Kidney (tissue), 14 donors: ENCODE measurements around the gene SLC7A6. TPM values are rescaled to one million over a fixed set of nuclear protein-coding genes. Genes with fewer than 3 reads are reported as not detected.

ENCODE experiments used
- DNase-seq, 5 donors: peaks; one replicate each; pipeline ENCODE4 v3.0.0-alpha.2; 2013 to 2020
- FAIRE-seq: peaks from 2 replicates; lab custom pipeline; 2012; peaks lifted over from hg19 to GRCh38; lab: Jason Lieb, UNC
- H3K27ac ChIP-seq, 2 donors: one replicate each; pipeline ENCODE4 v1.7.0; 2013; ENCODE audit warnings: low read depth in 2 of 2, low read length in 2 of 2, inconsistent platforms in 1 of 2
- H3K27me3 ChIP-seq: one replicate; pipeline ENCODE4 v1.7.1; 2013; ENCODE audit warnings: low read length, inconsistent platforms; ENCODE audit not compliant: control insufficient read depth, insufficient read depth
- H3K36me3 ChIP-seq, 3 donors: one replicate each; pipeline versions ENCODE4 v1.7.0 to v1.7.1; 2013; ENCODE audit warnings: low read length in 3 of 3, control low read depth in 1 of 3, inconsistent platforms in 1 of 3; ENCODE audit not compliant: insufficient read depth in 3 of 3, control insufficient read depth in 2 of 3
- H3K4me1 ChIP-seq, 3 donors: one replicate each; pipeline versions ENCODE4 v1.7.0 to v1.7.1; 2013; ENCODE audit warnings: low read length in 3 of 3, inconsistent platforms in 1 of 3, low read depth in 1 of 3; ENCODE audit not compliant: control insufficient read depth in 2 of 3, insufficient read depth in 2 of 3
- H3K4me3 ChIP-seq, 3 donors: one replicate each; pipeline versions ENCODE4 v1.7.0 to v1.8.1; 2013; ENCODE audit warnings: low read length in 3 of 3, control low read depth in 1 of 3, inconsistent platforms in 1 of 3
- H3K9ac ChIP-seq, 3 donors: one replicate each; pipeline versions ENCODE4 v1.7.0 to v1.7.1; 2013; ENCODE audit warnings: low read length in 3 of 3, control low read depth in 1 of 3, inconsistent platforms in 1 of 3
- H3K9me3 ChIP-seq, 3 donors: one replicate each; pipeline versions ENCODE4 v1.7.0 to v1.7.1; 2013; ENCODE audit warnings: low read length in 3 of 3, control low read depth in 1 of 3, inconsistent platforms in 1 of 3; ENCODE audit not compliant: control insufficient read depth in 2 of 3, insufficient read depth in 1 of 3
- CTCF ChIP-seq: IDR thresholded peaks from 3 replicates; pipeline ENCODE4 v1.5.1; 2012; ENCODE audit warnings: mild to moderate bottlenecking, moderate library complexity, borderline replicate concordance; ENCODE audit not compliant: insufficient read depth; ENCODE audit errors: extremely low read depth
- intact Hi-C: fragments of 100-400 bp; cut with DNase I; formaldehyde crosslinking; loops from one replicate; pipeline ENCODE4 v1.11.1; 2022
- polyA plus RNA-seq: library from polyadenylated mRNA; stranded (reverse); fragments of 350-450 nt; fragmentation: Illumina TruSeq; extraction: RNeasy Lipid Tissue Mini Kit (QIAGEN cat#74804); gene quantifications from one replicate; pipeline ENCODE4 v1.2.3, GENCODE V29; 2014; ENCODE audit warnings: low read depth, low replicate concordance; ENCODE audit not compliant: insufficient read depth
- total RNA-seq: library from RNA; stranded (reverse); fragmentation: NEBNext Ultra II Directional; extraction: Animal tissue kit (Norgen Biotek cat#: 25700); gene quantifications from one replicate; pipeline ENCODE4 v1.2.1, GENCODE V29; 2021
- donor health status: control.
- donor health status: control.
- donor health status: control.
- donor health status: control.
- donor health status: control.
- donor health status: DM: yes; HTN: yes; CAD: no.
- donor health status: Normal renal cell carcinoma (clear cell type).

SLC7A6 gene
- total and polyA plus RNA-seq, 2 donors from 2014 or later, result 5.0 to 24.0 TPM

DNA sequence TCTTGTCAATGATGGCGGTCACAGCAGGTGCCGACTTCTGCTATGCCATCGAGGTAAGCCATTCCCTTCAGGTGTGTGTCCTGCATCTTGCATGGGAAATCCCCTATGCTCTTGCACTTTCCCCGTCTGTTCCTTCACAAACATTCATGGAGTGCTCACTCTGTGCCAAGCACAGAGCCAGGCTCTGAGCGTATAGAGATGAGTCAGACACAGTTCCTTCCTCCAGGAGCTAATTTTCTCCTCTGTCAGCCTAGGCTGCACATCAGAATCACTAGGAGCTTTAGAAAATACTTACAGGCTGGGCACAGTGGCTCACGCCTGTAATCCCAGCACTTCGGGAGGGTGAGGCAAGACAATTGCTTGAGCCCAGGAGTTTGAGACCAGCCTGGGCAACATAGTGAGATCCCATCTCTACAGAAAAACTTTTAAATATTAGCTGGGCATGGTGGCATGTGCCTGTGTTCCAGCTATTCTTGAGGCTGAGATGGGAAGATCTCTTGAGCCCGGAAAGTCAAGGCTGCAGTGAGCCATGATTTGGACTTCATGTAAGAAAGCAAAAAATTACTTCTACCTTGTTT, 60.5 kb downstream of the SLC7A6 start:
- intact Hi-C loops, result loop anchor here (5.0 kb wide), 1 partner anchor 83 kb away; no protein-coding TSS in a partner anchor
- no peak overlapping the region for H3K4me3 ChIP-seq
- no peak overlapping the region for H3K9ac ChIP-seq
- H3K27ac ChIP-seq, result no peak overlapping the region
- H3K9me3 ChIP-seq, result no peaks in the 10 kb centered on the region
- no peak for TF ChIP-seq CTCF
- DNase-seq (peak in 1 of 5 donors; percentile 8), FAIRE-seq (no peak)
- H3K36me3 ChIP-seq, result peaks cover 7 to 21% (median 11%) of the 10 kb centered on the region in 3 donors
- no peaks in the 10 kb centered on the region for H3K27me3 ChIP-seq
- H3K4me1 ChIP-seq, result no peaks in the 10 kb centered on the region

GRCh38 chr16:68328151-68328859, 64.0 kb downstream of the SLC7A6 start:
- Histone ChIP-seq H3K27me3 (no peaks in the 10 kb centered on the region), H3K36me3 (peaks cover 10 to 16% (median 11%) of the 10 kb centered on the region in 3 donors), H3K27ac (peak overlapping the region in 1 of 2 donors; percentile 12), H3K4me3 (no peak overlapping the region), H3K9me3 (no peaks in the 10 kb centered on the region), H3K4me1 (peaks cover 8 to 12% (median 11%) of the 10 kb centered on the region in 3 donors), H3K9ac (no peak overlapping the region)
- peak; percentile 98 for TF ChIP-seq CTCF
- intact Hi-C loops, result loop anchor here (5.0 kb wide), 1 partner anchor 86 kb away; no protein-coding TSS in a partner anchor
- FAIRE-seq (no peak), DNase-seq (peak; percentile 83 to 92 (median 85))

- Histone ChIP-seq H3K4me1 (peaks cover 8 to 12% (median 11%) of the 10 kb centered on the region in 3 donors), H3K27ac (no peak overlapping the region), H3K27me3 (no peaks in the 10 kb centered on the region), H3K9ac (no peak overlapping the region), H3K36me3 (peaks cover 10 to 16% (median 11%) of the 10 kb centered on the region in 3 donors), H3K9me3 (no peaks in the 10 kb centered on the region), H3K4me3 (no peak overlapping the region)
- no peak for DNase-seq
- no peak for TF ChIP-seq CTCF
- FAIRE-seq, result no peak
- intact Hi-C loops, result loop anchor here (5.0 kb wide), 1 partner anchor 87 kb away; no protein-coding TSS in a partner anchor
These were observed 64.6 kb downstream of the SLC7A6 start for GRCh38 chr16:68328860-68329390.
